K562 (cell line): ENCODE measurements around the gene PPP1R14D. TPM values are rescaled to one million over a fixed set of nuclear protein-coding genes. Genes with fewer than 3 reads are reported as not detected.
A peak's percentile ranks its signal among the peaks of the same experiment; 100 is the strongest.

Source experiments
- EP400 ChIP-seq: fragments of 450-650 bp; IDR thresholded peaks from 2 replicates; pipeline ENCODE4 v1.6.1; 2017; ENCODE audit warnings: antibody characterized with exemption, mild to moderate bottlenecking, moderate library complexity
- MTA3 ChIP-seq: fragments of 450-650 bp; formaldehyde crosslinking; IDR thresholded peaks from 2 replicates; pipeline ENCODE4 v1.6.1; 2017; ENCODE audit warnings: mild to moderate bottlenecking, borderline replicate concordance
- RCOR1 ChIP-seq, 2 experiments: IDR thresholded peaks; 2 replicates each; pipeline ENCODE4 v1.6.1; 2012; ENCODE audit warnings: low read depth in 2 of 2, low read length in 2 of 2, borderline replicate concordance in 1 of 2, improper control_type of control experiment in 1 of 2
- U2AF2 ChIP-seq: fragments of 200-400 bp; formaldehyde crosslinking; optimal IDR thresholded peaks from 2 replicates; pipeline ENCODE3; 2017; ENCODE audit warnings: low read depth, mild to moderate bottlenecking, low read length
- ZNF165 ChIP-seq: fragments of 250-450 bp; sonication (Bioruptor Pico); IDR thresholded peaks from 2 replicates; pipeline ENCODE4 v1.4.0; 2020; ENCODE audit warnings: borderline replicate concordance
- ZNF318 ChIP-seq, 2 experiments: fragments of 450-650 bp; IDR thresholded peaks; 2 replicates each; pipeline ENCODE4 v1.6.1; 2016; ENCODE audit warnings: mild to moderate bottlenecking in 2 of 2, borderline replicate concordance in 1 of 2, low read depth in 1 of 2, moderate library complexity in 1 of 2
- polyA plus RNA-seq, 8 experiments: library from polyadenylated mRNA; depleted of rRNA in 4 of 8; stranded (reverse) in 5 of 8; unstranded in 3 of 8; fragments of >200 nt; fragmentation: Nextera tagmentation in 2 of 8; fragmentation: Illumina TruSeq in 1 of 8; extraction: Ambion mirVana in 2 of 8; extraction: Trizol in 1 of 8; gene quantifications; 2 replicates each; pipeline versions ENCODE4 v1.2.1 to v1.2.3, GENCODE V29; 2011 to 2014; ENCODE audit warnings: inconsistent platforms in 1 of 8, missing spikeins in 1 of 8
- total RNA-seq, 7 experiments: library from RNA; depleted of rRNA in 6 of 7; stranded (reverse); fragments of >200 nt in 6 of 7; fragmentation: Illumina TruSeq in 2 of 7; extraction: Trizol in 2 of 7; gene quantifications; 2 replicates each; pipeline versions ENCODE4 v1.2.1 to v1.2.3, GENCODE V29; 2011 to 2021; ENCODE audit warnings: low replicate concordance in 1 of 7
- TF ChIP-seq, protein P1 (sequence below): IDR thresholded peaks from 2 replicates; pipeline ENCODE4 v1.6.1; 2011; ENCODE audit not compliant: insufficient read length; ENCODE audit errors: extremely low read depth

Gene PPP1R14D
- total and polyA plus RNA-seq, 9 of the 15 experiments (the other 6 are each of a cell fraction or from before 2014, with no cell fraction given), result 0.11 to 0.18 TPM; not detected in 7

GRCh38 chr15:40807888-40808461 lies 20.5 kb downstream of the PPP1R14D start (continued):
- no peak for TF ChIP-seq ZNF318 (IDR thresholded peaks at IDR 0.05; ENCODE audit: borderline replicate concordance in 1 of 2, low read depth in 1 of 2)
- TF ChIP-seq ZNF165 (CRISPR knock-in tag), result no peak
- no peak for TF ChIP-seq MTA3
- no peak for TF ChIP-seq U2AF2
- TF ChIP-seq RCOR1 (IDR thresholded peaks at IDR 0.05; ENCODE audit: borderline replicate concordance in 1 of 2, low read depth in 2 of 2, low read length in 2 of 2), result peak in 1 of 2 experiments; percentile 63; a peak in 1 of 4 replicates
- TF ChIP-seq, protein P1, sequence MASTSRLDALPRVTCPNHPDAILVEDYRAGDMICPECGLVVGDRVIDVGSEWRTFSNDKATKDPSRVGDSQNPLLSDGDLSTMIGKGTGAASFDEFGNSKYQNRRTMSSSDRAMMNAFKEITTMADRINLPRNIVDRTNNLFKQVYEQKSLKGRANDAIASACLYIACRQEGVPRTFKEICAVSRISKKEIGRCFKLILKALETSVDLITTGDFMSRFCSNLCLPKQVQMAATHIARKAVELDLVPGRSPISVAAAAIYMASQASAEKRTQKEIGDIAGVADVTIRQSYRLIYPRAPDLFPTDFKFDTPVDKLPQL, result no peak
- TF ChIP-seq EP400, result no peak
